Fibroblast of lung (primary cell): ENCODE results near the gene INSRR. TPM values are rescaled to one million over a fixed set of nuclear protein-coding genes. Genes with fewer than 3 reads are reported as not detected.

ENCODE experiments used
- DNase-seq, 2 donors: peaks; one replicate each; pipeline versions ENCODE4 v3.0.0 to v3.0.0-alpha.2; 2010; ENCODE audit warnings: low read depth in 2 of 2
- H2AFZ ChIP-seq: 2 replicates; pipeline ENCODE4 v1.5.1; 2012; ENCODE audit warnings: low read length, control low read depth, inconsistent platforms
- H3K27ac ChIP-seq: 2 replicates; pipeline ENCODE4 v1.5.1; 2011; ENCODE audit warnings: low read length, control low read depth; ENCODE audit not compliant: insufficient read depth
- H3K27me3 ChIP-seq: 2 replicates; pipeline ENCODE4 v1.5.1; 2011; ENCODE audit warnings: mild to moderate bottlenecking, low read length; ENCODE audit not compliant: control insufficient read depth, insufficient read depth
- H3K36me3 ChIP-seq: 2 replicates; pipeline ENCODE4 v1.5.1; 2011; ENCODE audit warnings: low read length; ENCODE audit not compliant: control insufficient read depth, insufficient read depth
- H3K4me1 ChIP-seq: 2 replicates; pipeline ENCODE4 v1.5.1; 2011; ENCODE audit warnings: low read length; ENCODE audit not compliant: control insufficient read depth, insufficient read depth; ENCODE audit errors: extremely low read depth
- H3K4me2 ChIP-seq: 2 replicates; pipeline ENCODE4 v1.5.1; 2011; ENCODE audit warnings: low read length, control low read depth; ENCODE audit not compliant: insufficient read depth; ENCODE audit errors: extremely low read depth
- H3K4me3 ChIP-seq, 4 experiments: fragments of 200-600 bp in 1 of 4; sonication (generic) in 1 of 4; replicated peaks in 1 of 4; 2 replicates each; pipeline ENCODE4 v1.5.1; 2011 to 2016; ENCODE audit warnings: low read length in 4 of 4, low read depth in 3 of 4, mild to moderate bottlenecking in 3 of 4, control low read depth in 2 of 4, inconsistent platforms in 1 of 4, mixed read lengths in 1 of 4; ENCODE audit not compliant: insufficient read depth in 1 of 4; ENCODE audit errors: control extremely low read depth in 1 of 4
- H3K79me2 ChIP-seq: 2 replicates; pipeline ENCODE4 v1.5.1; 2012; ENCODE audit warnings: mild to moderate bottlenecking, low read length, inconsistent platforms; ENCODE audit not compliant: control insufficient read depth, insufficient read depth
- H3K9ac ChIP-seq: 2 replicates; pipeline ENCODE4 v1.5.1; 2011; ENCODE audit warnings: mild to moderate bottlenecking, low read length, control low read depth; ENCODE audit not compliant: insufficient read depth
- H3K9me3 ChIP-seq: 2 replicates; pipeline ENCODE4 v1.5.1; 2012; ENCODE audit warnings: low read depth, low read length; ENCODE audit not compliant: control insufficient read depth, insufficient read depth
- H4K20me1 ChIP-seq: 2 replicates; pipeline ENCODE4 v1.5.1; 2011; ENCODE audit warnings: low read length; ENCODE audit not compliant: control insufficient read depth, insufficient read depth; ENCODE audit errors: extremely low read depth
- CTCF ChIP-seq, 2 donors: IDR thresholded peaks in 1 of 2; conservative IDR thresholded peaks in 1 of 2; 1 replicate in 1 of 2; 2 replicates in 1 of 2; pipeline ENCODE4 v1.5.1; 2011 to 2012; ENCODE audit warnings: low read length in 2 of 2, control low read depth in 1 of 2, inconsistent platforms in 1 of 2, low read depth in 1 of 2, mild to moderate bottlenecking in 1 of 2
- EZH2 ChIP-seq: IDR thresholded peaks from 2 replicates; pipeline ENCODE4 v1.5.1; 2012; ENCODE audit warnings: low read length, control low read depth, mild to moderate bottlenecking; ENCODE audit errors: missing control alignments
- polyA plus RNA-seq, 2 donors: library from polyadenylated mRNA; depleted of rRNA in 1 of 2; stranded (reverse) in 1 of 2; unstranded in 1 of 2; fragments of >200 nt; gene quantifications; 2 replicates each; pipeline ENCODE4 v1.2.1, GENCODE V29; 2011 to 2012; ENCODE audit warnings: missing spikeins in 1 of 2
- total RNA-seq: library from RNA; depleted of rRNA; stranded (reverse); fragments of >200 nt; gene quantifications from 2 replicates; pipeline ENCODE4 v1.2.1, GENCODE V29; 2014

INSRR gene
- total and polyA plus RNA-seq, 2 donors (not counting 1 experiment from before 2014, with no cell fraction given): not detected

- Histone ChIP-seq H3K4me2 (no peak overlapping the region), H3K9ac (no peak overlapping the region), H3K27me3 (peaks cover 48% of the 10 kb centered on the region), H3K4me3 (no peak overlapping the region), H3K4me1 (no peaks in the 10 kb centered on the region), H3K27ac (no peak overlapping the region), H3K36me3 (no peaks in the 10 kb centered on the region), H3K79me2 (no peaks in the 10 kb centered on the region), H3K9me3 (no peaks in the 10 kb centered on the region), H2AFZ (no peak overlapping the region), H4K20me1 (no peaks in the 10 kb centered on the region)
- TF ChIP-seq EZH2 (no peak), CTCF (conservative IDR thresholded peaks at IDR 0.05 in 1 of 2, IDR thresholded peaks at IDR 0.05 in 1 of 2; ENCODE audit: low read depth in 1 of 2, low read length in 2 of 2) (no peak)
- DNase-seq: no peak
Measured at GRCh38 chr1:156886583-156887281, 27.8 kb upstream of the INSRR start.

DNA sequence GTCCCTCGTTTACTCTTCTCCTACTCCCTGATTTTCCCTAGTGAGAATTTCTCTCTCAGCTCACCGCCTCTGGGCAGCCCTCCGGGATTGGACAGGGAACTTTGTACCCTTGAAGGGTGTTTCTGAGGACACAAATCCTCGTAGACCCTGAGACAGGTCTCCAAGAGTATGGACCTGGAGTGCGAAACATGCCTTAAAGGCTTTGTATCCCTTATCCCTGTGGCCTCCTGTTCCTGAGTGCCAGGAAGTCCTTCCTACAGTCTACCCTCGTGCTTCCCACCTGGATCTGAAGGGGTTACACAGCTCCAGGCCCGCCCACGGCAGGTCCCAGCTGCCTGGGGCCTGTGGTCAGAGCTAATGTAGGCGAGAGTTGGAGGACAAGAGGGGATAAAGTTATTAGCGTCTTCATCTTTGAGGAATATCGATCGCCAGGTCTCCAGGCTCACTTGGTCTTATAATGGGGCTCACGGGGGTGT, 27.0 kb upstream of the INSRR start:
- Histone ChIP-seq H3K9ac (no peak overlapping the region), H3K27me3 (peaks cover 54% of the 10 kb centered on the region), H3K36me3 (no peaks in the 10 kb centered on the region), H2AFZ (no peak overlapping the region), H4K20me1 (no peaks in the 10 kb centered on the region), H3K4me2 (no peak overlapping the region), H3K27ac (no peak overlapping the region), H3K79me2 (no peaks in the 10 kb centered on the region), H3K4me1 (no peaks in the 10 kb centered on the region), H3K4me3 (no peak overlapping the region), H3K9me3 (no peaks in the 10 kb centered on the region)
- DNase-seq: peak in 1 of 2 donors; percentile 18
- TF ChIP-seq EZH2 (no peak), CTCF (conservative IDR thresholded peaks at IDR 0.05 in 1 of 2, IDR thresholded peaks at IDR 0.05 in 1 of 2; ENCODE audit: low read depth in 1 of 2, low read length in 2 of 2) (no peak)

- Histone ChIP-seq H3K4me1 (no peaks in the 10 kb centered on the region), H2AFZ (no peak overlapping the region), H3K4me2 (no peak overlapping the region), H3K79me2 (no peaks in the 10 kb centered on the region), H3K36me3 (no peaks in the 10 kb centered on the region), H3K27me3 (peaks cover 60% of the 10 kb centered on the region), H3K9me3 (no peaks in the 10 kb centered on the region), H4K20me1 (no peaks in the 10 kb centered on the region), H3K9ac (no peak overlapping the region), H3K4me3 (no peak overlapping the region), H3K27ac (no peak overlapping the region)
- no peak for TF ChIP-seq EZH2
- TF ChIP-seq CTCF (conservative IDR thresholded peaks at IDR 0.05 in 1 of 2, IDR thresholded peaks at IDR 0.05 in 1 of 2; ENCODE audit: low read depth in 1 of 2, low read length in 2 of 2): no peak
- peak in 1 of 2 donors; percentile 18 for DNase-seq
Measured at GRCh38 chr1:156885314-156885713, 26.4 kb upstream of the INSRR start.
